RWPE2 (cell line): ENCODE measurements around the gene ANXA6.

Experiments used
- ATAC-seq: fragments of 200-7000 bp; cut with Tn5 transposase; 3 replicates; pipeline ENCODE4 v1.9.1; 2021; ENCODE audit warnings: low read depth
- DNase-seq: peaks from one replicate; pipeline ENCODE4 v3.0.0-alpha.2; 2020; ENCODE audit warnings: low spot score
- H3K27ac ChIP-seq: fragments of 450-650 bp; 2 replicates; pipeline ENCODE4 v1.5.1; 2017; ENCODE audit warnings: mild to moderate bottlenecking; ENCODE audit not compliant: poor library complexity, severe bottlenecking
- H3K27me3 ChIP-seq: fragments of 250-450 bp; sonication (Bioruptor Pico); 2 replicates; pipeline ENCODE4 v1.5.1; 2021; ENCODE audit warnings: mild to moderate bottlenecking, moderate library complexity; ENCODE audit not compliant: insufficient read depth, poor library complexity, severe bottlenecking
- H3K36me3 ChIP-seq: fragments of 250-450 bp; sonication (Bioruptor Pico); 2 replicates; pipeline ENCODE4 v1.5.1; 2020; ENCODE audit warnings: low read depth, mild to moderate bottlenecking, moderate library complexity
- H3K4me1 ChIP-seq: fragments of 250-450 bp; sonication (Bioruptor Pico); 2 replicates; pipeline ENCODE4 v1.5.1; 2021; ENCODE audit warnings: mild to moderate bottlenecking, moderate library complexity; ENCODE audit not compliant: insufficient read depth, poor library complexity, severe bottlenecking
- H3K4me3 ChIP-seq: fragments of 250-450 bp; sonication (Bioruptor Pico); 2 replicates; pipeline ENCODE4 v1.5.1; 2021; ENCODE audit warnings: mild to moderate bottlenecking, moderate library complexity; ENCODE audit not compliant: severe bottlenecking
- H3K9me3 ChIP-seq: fragments of 250-450 bp; sonication (Bioruptor Pico); 2 replicates; pipeline ENCODE4 v1.5.1; 2021; ENCODE audit warnings: mild to moderate bottlenecking, moderate library complexity; ENCODE audit not compliant: severe bottlenecking
- TF ChIP-seq, protein P1 (sequence below): fragments of 450-650 bp; IDR thresholded peaks from one replicate; pipeline ENCODE4 v1.5.1; 2017; ENCODE audit warnings: mild to moderate bottlenecking, moderate library complexity; ENCODE audit not compliant: poor library complexity, severe bottlenecking

The ANXA6 gene

GRCh38 chr5:151078490-151079262 lies 78.9 kb downstream of the ANXA6 start:
- no peak for DNase-seq
- Histone ChIP-seq H3K27ac (peak overlapping the region; percentile 84), H3K36me3 (peaks cover 45% of the 10 kb centered on the region)

GRCh38 chr5:151077967-151078366 lies 79.6 kb downstream of the ANXA6 start:
- no peak for ATAC-seq
- peaks cover 59% of the 10 kb centered on the region for H3K4me1 ChIP-seq
- H3K27me3 ChIP-seq = no peaks in the 10 kb centered on the region
- peak overlapping the region; percentile 84 for H3K27ac ChIP-seq
- no peak for DNase-seq
- H3K4me3 ChIP-seq = no peak overlapping the region
- TF ChIP-seq, protein P1, sequence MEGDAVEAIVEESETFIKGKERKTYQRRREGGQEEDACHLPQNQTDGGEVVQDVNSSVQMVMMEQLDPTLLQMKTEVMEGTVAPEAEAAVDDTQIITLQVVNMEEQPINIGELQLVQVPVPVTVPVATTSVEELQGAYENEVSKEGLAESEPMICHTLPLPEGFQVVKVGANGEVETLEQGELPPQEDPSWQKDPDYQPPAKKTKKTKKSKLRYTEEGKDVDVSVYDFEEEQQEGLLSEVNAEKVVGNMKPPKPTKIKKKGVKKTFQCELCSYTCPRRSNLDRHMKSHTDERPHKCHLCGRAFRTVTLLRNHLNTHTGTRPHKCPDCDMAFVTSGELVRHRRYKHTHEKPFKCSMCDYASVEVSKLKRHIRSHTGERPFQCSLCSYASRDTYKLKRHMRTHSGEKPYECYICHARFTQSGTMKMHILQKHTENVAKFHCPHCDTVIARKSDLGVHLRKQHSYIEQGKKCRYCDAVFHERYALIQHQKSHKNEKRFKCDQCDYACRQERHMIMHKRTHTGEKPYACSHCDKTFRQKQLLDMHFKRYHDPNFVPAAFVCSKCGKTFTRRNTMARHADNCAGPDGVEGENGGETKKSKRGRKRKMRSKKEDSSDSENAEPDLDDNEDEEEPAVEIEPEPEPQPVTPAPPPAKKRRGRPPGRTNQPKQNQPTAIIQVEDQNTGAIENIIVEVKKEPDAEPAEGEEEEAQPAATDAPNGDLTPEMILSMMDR = no peak
- H3K9me3 ChIP-seq = no peaks in the 10 kb centered on the region
- H3K36me3 ChIP-seq = peaks cover 52% of the 10 kb centered on the region

More at GRCh38 chr5:151078490-151079262, 78.9 kb downstream of the ANXA6 start:
- Histone ChIP-seq H3K4me3 (no peak overlapping the region), H3K4me1 (peaks cover 63% of the 10 kb centered on the region), H3K27me3 (no peaks in the 10 kb centered on the region), H3K9me3 (no peaks in the 10 kb centered on the region)
- ATAC-seq = no peak
- TF ChIP-seq, protein P1 = no peak

DNA sequence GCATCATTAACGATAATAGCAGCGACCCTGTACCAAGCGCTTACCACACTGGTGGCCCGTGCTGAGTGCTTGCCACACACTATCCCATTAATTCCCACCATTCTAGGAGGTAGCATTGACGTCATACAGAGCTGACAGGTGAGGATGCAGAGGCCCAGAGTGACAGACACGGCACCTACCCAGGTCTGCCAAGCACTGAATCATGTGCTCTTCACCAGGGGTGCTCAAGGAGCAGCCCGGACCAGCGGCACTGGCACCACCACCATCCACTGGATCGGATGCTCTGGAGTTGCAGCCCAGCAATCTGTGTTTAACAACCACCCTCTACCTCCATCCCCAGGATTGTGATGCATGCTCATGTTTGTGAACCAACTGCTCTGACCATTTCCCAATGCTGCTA lies 80.2 kb downstream of the ANXA6 start:
- DNase-seq = no peak
- H3K36me3 ChIP-seq = peaks cover 53% of the 10 kb centered on the region
- H3K9me3 ChIP-seq = no peaks in the 10 kb centered on the region
- H3K27me3 ChIP-seq = no peaks in the 10 kb centered on the region
- H3K27ac ChIP-seq = peak overlapping the region; percentile 84
- ATAC-seq = no peak
- TF ChIP-seq, protein P1 = no peak
- no peak overlapping the region for H3K4me3 ChIP-seq
- peaks cover 57% of the 10 kb centered on the region for H3K4me1 ChIP-seq

GRCh38 chr5:151076616-151077015 lies 81.0 kb downstream of the ANXA6 start:
- TF ChIP-seq, protein P1 = no peak
- Histone ChIP-seq H3K4me1 (peaks cover 55% of the 10 kb centered on the region), H3K27ac (peak overlapping the region; percentile 84)

More at GRCh38 chr5:151076616-151077015, 81.0 kb downstream of the ANXA6 start:
- H3K9me3 ChIP-seq = no peaks in the 10 kb centered on the region
- ATAC-seq = no peak
- H3K36me3 ChIP-seq = peaks cover 60% of the 10 kb centered on the region
- no peaks in the 10 kb centered on the region for H3K27me3 ChIP-seq
- DNase-seq = no peak
- no peak overlapping the region for H3K4me3 ChIP-seq
